HEK293 (cell line): Measurements from ENCODE around the gene AFG3L2.
A peak's percentile ranks its signal among the peaks of the same experiment; 100 is the strongest.

Experiments used
- CTCF ChIA-PET: fragments of 350-600 bp; formaldehyde crosslinking; extraction: SDS; loops from one replicate; lab custom pipeline; 2021; ENCODE audit warnings: antibody characterized with exemption; lab: Yijun Ruan, JAX
- POLR2A ChIA-PET: fragments of 300-600 bp; formaldehyde crosslinking; extraction: SDS; loops from one replicate; lab custom pipeline; 2020; ENCODE audit warnings: antibody characterized with exemption, inconsistent platforms; lab: Yijun Ruan, JAX
- H3K27ac ChIP-seq: fragments of 200-500 bp; sonication (Bioruptor generic); 2 replicates; pipeline ENCODE4 v1.5.1; 2014; ENCODE audit warnings: low read depth, low read length, control low read depth, inconsistent platforms; ENCODE audit errors: extremely low read depth
- H3K36me3 ChIP-seq, 2 experiments: fragments of 200-500 bp in 1 of 2; sonication (Bioruptor generic) in 1 of 2; 1 replicate in 1 of 2; 2 replicates in 1 of 2; pipeline ENCODE4 v1.5.1; 2014 to 2017; ENCODE audit warnings: inconsistent platforms in 2 of 2, low read length in 2 of 2; ENCODE audit not compliant: control insufficient read depth in 2 of 2, insufficient read depth in 1 of 2
- H3K4me1 ChIP-seq: fragments of 200-500 bp; sonication (Bioruptor generic); 2 replicates; pipeline ENCODE4 v1.5.1; 2014; ENCODE audit warnings: mild to moderate bottlenecking, low read length, inconsistent platforms; ENCODE audit not compliant: control insufficient read depth, insufficient read depth
- H3K4me3 ChIP-seq: 2 replicates; pipeline ENCODE4 v1.5.1; 2011; ENCODE audit warnings: low read depth, mild to moderate bottlenecking, control low read depth, low read length, moderate library complexity
- H3K9me3 ChIP-seq: fragments of 200-500 bp; sonication (Bioruptor generic); 2 replicates; pipeline ENCODE4 v1.5.1; 2014; ENCODE audit warnings: low read depth, low read length, inconsistent platforms; ENCODE audit not compliant: control insufficient read depth, insufficient read depth
- BCL11A ChIP-seq: fragments of 450-650 bp; formaldehyde crosslinking; IDR thresholded peaks from 2 replicates; pipeline ENCODE4 v1.5.1; 2016; ENCODE audit warnings: low read depth, missing biosample characterization, missing genetic modification characterization
- FEZF1 ChIP-seq: fragments of 450-650 bp; formaldehyde crosslinking; IDR thresholded peaks from 2 replicates; pipeline ENCODE4 v1.5.1; 2016; ENCODE audit warnings: missing biosample characterization, missing genetic modification characterization
- KLF10 ChIP-seq: fragments of 450-650 bp; IDR thresholded peaks from 2 replicates; pipeline ENCODE4 v1.5.1; 2018; ENCODE audit warnings: missing biosample characterization, mild to moderate bottlenecking, missing genetic modification characterization
- PRDM10 ChIP-seq: fragments of 450-650 bp; formaldehyde crosslinking; IDR thresholded peaks from 2 replicates; pipeline ENCODE4 v1.5.1; 2016; ENCODE audit warnings: missing biosample characterization, missing genetic modification characterization
- PRDM4 ChIP-seq: fragments of 450-650 bp; formaldehyde crosslinking; IDR thresholded peaks from 2 replicates; pipeline ENCODE4 v1.5.1; 2017; ENCODE audit warnings: missing biosample characterization, missing genetic modification characterization
- WT1 ChIP-seq: fragments of 450-650 bp; formaldehyde crosslinking; IDR thresholded peaks from 2 replicates; pipeline ENCODE4 v1.5.1; 2016; ENCODE audit warnings: missing biosample characterization, missing genetic modification characterization
- ZNF175 ChIP-seq: fragments of 450-650 bp; formaldehyde crosslinking; IDR thresholded peaks from 2 replicates; pipeline ENCODE4 v1.5.1; 2016; ENCODE audit warnings: missing biosample characterization, missing genetic modification characterization
- ZNF274 ChIP-seq, 2 experiments: fragments of 200-500 bp in 1 of 2; fragments of 450-650 bp in 1 of 2; sonication (Bioruptor generic) in 1 of 2; formaldehyde crosslinking in 1 of 2; IDR thresholded peaks; 2 replicates each; pipeline versions ENCODE4 v1.5.1 to v1.6.1; 2014 to 2016; ENCODE audit warnings: borderline replicate concordance in 1 of 2, inconsistent platforms in 1 of 2, low read length in 1 of 2, missing biosample characterization in 1 of 2, missing genetic modification characterization in 1 of 2
- ZNF350 ChIP-seq: fragments of 450-650 bp; formaldehyde crosslinking; IDR thresholded peaks from 2 replicates; pipeline ENCODE4 v1.5.0; 2017; ENCODE audit warnings: missing biosample characterization, mild to moderate bottlenecking, missing genetic modification characterization
- ZNF426 ChIP-seq: fragments of 450-650 bp; formaldehyde crosslinking; IDR thresholded peaks from 2 replicates; pipeline ENCODE4 v1.5.1; 2017; ENCODE audit warnings: missing biosample characterization, missing genetic modification characterization, mild to moderate bottlenecking, inconsistent platforms, moderate library complexity
- ZNF510 ChIP-seq: fragments of 450-650 bp; formaldehyde crosslinking; IDR thresholded peaks from 2 replicates; pipeline ENCODE4 v1.5.1; 2018; ENCODE audit warnings: mild to moderate bottlenecking, missing genetic modification characterization, missing biosample characterization; ENCODE audit not compliant: insufficient replicate concordance
- ZNF558 ChIP-seq: fragments of 450-650 bp; formaldehyde crosslinking; IDR thresholded peaks from 2 replicates; pipeline ENCODE4 v1.5.1; 2016; ENCODE audit warnings: missing biosample characterization, missing genetic modification characterization
- ZNF560 ChIP-seq: fragments of 450-650 bp; formaldehyde crosslinking; IDR thresholded peaks from 2 replicates; pipeline ENCODE4 v1.5.1; 2017; ENCODE audit warnings: missing biosample characterization, missing genetic modification characterization, borderline replicate concordance
- ZNF707 ChIP-seq: fragments of 450-650 bp; formaldehyde crosslinking; IDR thresholded peaks from 2 replicates; pipeline ENCODE4 v1.5.1; 2016; ENCODE audit warnings: missing biosample characterization, missing genetic modification characterization
- ZNF768 ChIP-seq: fragments of 450-650 bp; formaldehyde crosslinking; IDR thresholded peaks from 2 replicates; pipeline ENCODE4 v1.5.1; 2018; ENCODE audit warnings: missing biosample characterization, mild to moderate bottlenecking, missing genetic modification characterization
- ZNF837 ChIP-seq: fragments of 450-650 bp; formaldehyde crosslinking; IDR thresholded peaks from 2 replicates; pipeline ENCODE4 v1.5.1; 2016; ENCODE audit warnings: missing biosample characterization, missing genetic modification characterization
- TF ChIP-seq, protein P1 (sequence below): fragments of 450-650 bp; formaldehyde crosslinking; IDR thresholded peaks from 2 replicates; pipeline ENCODE4; 2016; ENCODE audit warnings: missing biosample characterization, missing genetic modification characterization

AFG3L2 gene

DNA sequence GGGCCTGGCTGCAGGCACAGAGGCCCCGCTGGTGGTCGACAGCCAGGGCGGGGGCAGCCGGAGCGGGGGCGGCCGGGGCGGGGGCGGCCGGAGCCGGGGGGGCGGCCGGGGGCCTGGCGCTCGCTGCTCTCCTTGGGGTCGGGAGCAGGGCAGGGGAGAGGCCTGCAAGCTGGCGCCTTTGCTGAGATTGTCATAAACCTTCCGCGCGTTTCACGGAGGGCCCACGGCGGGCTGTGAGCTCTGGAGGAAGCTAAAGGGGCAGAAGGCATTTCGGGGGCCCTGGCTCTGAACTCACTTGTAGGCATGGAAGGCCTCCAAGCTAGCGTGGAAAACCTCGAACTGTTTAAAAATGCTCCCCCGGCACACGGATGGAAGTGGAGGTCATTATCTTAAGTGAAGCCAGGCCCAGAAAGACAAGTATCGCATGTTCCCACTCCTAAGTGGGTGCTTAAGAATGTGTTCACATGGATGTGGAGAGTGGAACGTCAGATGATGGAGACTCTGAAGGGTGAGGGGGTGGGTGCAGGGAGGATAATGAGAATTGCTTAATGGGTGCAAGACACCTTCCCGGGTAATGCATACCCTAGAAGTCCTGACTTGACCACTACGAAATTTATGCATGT lies 31.3 kb upstream of the AFG3L2 start (continued):
- TF ChIP-seq PRDM10 (tag by site-specific recombination) (peak; percentile 91), ZNF350 (tag by site-specific recombination) (no peak), ZNF510 (tag by site-specific recombination) (no peak), ZNF558 (no peak)
- TF ChIP-seq, all 188 proteins: peak for 8

- Histone ChIP-seq H3K9me3 (no peaks in the 10 kb centered on the region), H3K4me1 (peaks cover 14% of the 10 kb centered on the region), H3K27ac (no peak overlapping the region)
- CTCF ChIA-PET, result interaction anchor here (0.6 to 7.2 kb wide), 4 partner anchors 12 to 753 kb away, joined by 3 to 65 read pairs (median 5); no protein-coding TSS in a partner anchor
- TF ChIP-seq ZNF558, result no peak
- TF ChIP-seq ZNF510 (tag by site-specific recombination), result no peak
- TF ChIP-seq ZNF768 (tag by site-specific recombination), result no peak
- no peak for TF ChIP-seq ZNF837 (tag by site-specific recombination)
- TF ChIP-seq ZNF560 (tag by site-specific recombination), result no peak
- TF ChIP-seq, protein P1, sequence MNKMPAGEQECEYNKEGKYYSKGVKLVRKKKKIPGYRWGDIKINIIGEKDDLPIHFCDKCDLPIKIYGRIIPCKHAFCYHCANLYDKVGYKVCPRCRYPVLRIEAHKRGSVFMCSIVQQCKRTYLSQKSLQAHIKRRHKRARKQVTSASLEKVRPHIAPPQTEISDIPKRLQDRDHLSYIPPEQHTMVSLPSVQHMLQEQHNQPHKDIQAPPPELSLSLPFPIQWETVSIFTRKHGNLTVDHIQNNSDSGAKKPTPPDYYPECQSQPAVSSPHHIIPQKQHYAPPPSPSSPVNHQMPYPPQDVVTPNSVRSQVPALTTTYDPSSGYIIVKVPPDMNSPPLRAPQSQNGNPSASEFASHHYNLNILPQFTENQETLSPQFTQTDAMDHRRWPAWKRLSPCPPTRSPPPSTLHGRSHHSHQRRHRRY (tag by site-specific recombination), result no peak
- no peak for TF ChIP-seq ZNF274 (IDR thresholded peaks at IDR 0.05; ENCODE audit: low read length)
- no peak for TF ChIP-seq ZNF274 (tag by site-specific recombination; IDR thresholded peaks at IDR 0.05; ENCODE audit: borderline replicate concordance)
- no peak for TF ChIP-seq PRDM4 (tag by site-specific recombination)
- TF ChIP-seq FEZF1, result no peak
- no peak for TF ChIP-seq BCL11A
- TF ChIP-seq KLF10 (tag by site-specific recombination), result no peak
- TF ChIP-seq ZNF175 (tag by site-specific recombination), result no peak
- TF ChIP-seq ZNF426 (tag by site-specific recombination), result no peak
- no peak for TF ChIP-seq ZNF707 (tag by site-specific recombination)
- no peak for TF ChIP-seq WT1 (tag by site-specific recombination)
- TF ChIP-seq, all 188 proteins: peak for 0
- H3K36me3 ChIP-seq, result no peaks in the 10 kb centered on the region; a peak in 1 of 3 replicates
- no peak overlapping the region for H3K4me3 ChIP-seq
- POLR2A ChIA-PET, result interaction anchor here (0.6 to 1.7 kb wide), 2 partner anchors 29 to 35 kb away, joined by 3 to 35 read pairs; partner anchors contain the start of gene AFG3L2
These were observed 29.5 kb upstream of the AFG3L2 start for GRCh38 chr18:12406371-12407111.
